SIG-M5 treated with dmso at 0.1 percent for 504 hours (cell line): ENCODE measurements around the gene ATIC.
A peak's percentile ranks its signal among the peaks of the same experiment; 100 is the strongest.
"Not testable (repeated sequence)": the region's sequence is repeated elsewhere in the genome, so short reads cannot be mapped to it uniquely, and the experiment has no call there.

Source experiments
- DNase-seq: peaks from one replicate; lab custom pipeline; 2025; ENCODE audit not compliant: unreplicated experiment; lab: John Stamatoyannopoulos, UW

ATIC gene

DNA sequence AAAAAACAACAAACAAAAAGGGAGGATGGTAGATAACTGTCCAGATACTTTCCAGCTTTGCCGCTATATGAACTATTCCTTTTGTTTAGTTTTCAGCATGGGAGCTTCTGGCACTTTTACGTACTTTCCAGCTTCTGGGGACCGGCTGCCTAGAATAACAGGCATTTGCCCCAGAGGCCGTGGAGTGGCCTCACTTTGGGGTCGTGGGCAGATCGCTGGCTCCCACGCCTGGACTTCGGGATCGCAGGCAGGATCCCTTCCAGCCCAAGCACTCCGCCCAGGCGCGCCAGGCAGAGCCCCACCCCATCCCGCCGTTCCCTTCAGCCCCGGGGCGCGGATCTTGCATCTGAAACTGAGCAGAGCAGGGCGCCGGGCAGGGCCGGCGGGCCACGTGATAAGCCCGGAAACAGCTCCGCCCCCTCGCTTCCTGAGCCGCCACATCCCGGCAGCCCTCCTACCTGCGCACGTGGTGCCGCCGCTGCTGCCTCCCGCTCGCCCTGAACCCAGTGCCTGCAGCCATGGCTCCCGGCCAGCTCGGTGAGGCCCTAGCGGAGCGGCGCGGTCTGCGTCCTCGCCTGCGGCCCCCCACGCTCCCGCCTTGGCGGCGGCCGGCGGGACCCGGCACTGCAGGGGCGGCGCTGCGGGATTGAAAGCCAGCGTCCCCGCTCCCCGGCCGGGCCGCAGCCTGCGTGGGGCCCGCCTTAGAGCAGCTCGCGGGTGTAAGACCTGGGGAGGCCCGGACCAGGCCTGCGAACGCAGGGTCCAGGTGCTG lies at the start of gene ATIC:
ATIC (plus strand) TSS at position 435 of the 772 bp plus-strand sequence; CDS start at position 519, 84 bp downstream.
- peak; percentile 95 for DNase-seq

GRCh38 chr2:215262303-215262702 lies 49.6 kb upstream of the ATIC start:
- DNase-seq, result no peak

DNA sequence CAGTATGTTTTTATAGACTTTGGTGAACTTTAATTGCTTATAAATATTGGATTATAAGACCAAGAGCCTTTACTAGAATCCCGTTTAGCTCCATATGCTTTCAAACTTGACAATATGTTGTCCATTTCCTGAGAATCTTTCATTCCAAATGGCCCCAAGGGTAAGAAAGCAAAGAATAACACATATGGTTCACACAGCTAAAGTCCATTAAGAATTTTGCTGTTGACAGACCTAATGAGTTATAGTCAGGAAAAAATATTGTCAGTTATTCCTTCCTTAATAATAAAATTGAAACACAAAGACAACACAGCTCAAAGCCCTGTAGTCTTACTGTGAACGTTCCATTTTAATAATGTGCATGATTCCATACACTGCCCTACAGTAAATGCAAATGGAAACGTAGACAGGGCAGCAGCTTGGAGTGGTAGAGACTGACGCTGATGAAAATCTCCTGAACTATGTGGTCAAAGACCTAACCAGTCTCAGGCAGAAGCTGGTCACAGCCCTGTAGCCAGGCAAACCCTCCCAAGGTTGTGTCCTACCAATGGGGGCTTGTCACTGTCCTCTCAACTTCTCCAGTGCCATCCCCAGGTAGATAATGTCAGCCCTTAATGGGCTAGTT lies 49.0 kb upstream of the ATIC start:
- DNase-seq, result no peak

DNA sequence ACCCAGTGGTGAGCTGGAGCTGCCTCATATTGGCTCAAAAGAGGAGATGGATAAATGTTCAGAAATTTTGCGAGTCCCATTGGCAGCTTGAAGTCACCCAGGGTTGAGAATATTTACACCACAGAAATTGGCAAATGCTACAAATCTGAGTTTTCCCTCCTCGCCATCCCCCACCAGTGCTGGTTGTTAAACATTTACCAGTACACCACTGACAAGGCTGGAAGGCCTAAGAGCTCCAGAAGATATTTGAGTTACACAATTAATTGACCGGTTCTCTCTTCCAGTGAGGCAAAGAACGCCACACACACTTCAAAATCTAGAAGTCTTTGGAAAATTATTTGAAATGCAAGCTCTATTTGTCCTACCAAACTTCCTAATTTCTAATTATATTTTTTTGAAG lies 47.5 kb upstream of the ATIC start:
- no peak for DNase-seq

DNA sequence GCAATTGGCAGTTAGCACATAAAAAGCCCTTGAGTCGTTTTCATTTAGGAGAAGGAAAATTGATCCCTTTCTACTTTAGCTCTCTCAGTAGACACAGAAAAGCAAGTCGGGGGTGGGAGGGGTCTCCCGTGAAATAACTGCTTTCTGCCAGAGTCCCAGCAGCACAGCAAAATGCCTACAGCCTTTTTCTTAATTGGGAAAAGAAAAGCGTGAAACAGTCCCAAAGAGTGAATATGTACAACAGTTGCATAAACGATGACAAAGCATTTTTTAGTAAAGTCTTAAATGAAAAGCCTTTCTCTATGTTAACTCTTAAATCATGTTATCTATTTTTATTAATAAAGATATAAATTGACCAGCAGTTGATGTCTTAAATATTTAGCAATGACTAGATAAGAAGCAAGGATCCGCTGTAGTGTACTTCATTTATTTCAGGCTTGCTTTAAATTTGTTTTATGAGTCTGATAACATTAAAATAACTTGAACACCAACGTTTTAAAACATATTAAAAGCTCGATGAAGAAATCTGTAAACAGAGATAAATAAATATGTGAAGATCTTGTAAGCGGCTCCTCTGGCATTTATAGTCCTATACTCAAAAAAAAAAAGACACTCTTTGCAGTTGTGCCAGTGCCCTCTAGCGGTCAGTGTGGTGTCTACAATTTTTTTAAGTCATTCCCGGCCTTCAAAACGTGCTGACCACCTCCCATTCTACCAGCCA lies 42.3 kb upstream of the ATIC start:
- peak; percentile 67 for DNase-seq

GRCh38 chr2:215270118-215270451 lies 41.8 kb upstream of the ATIC start:
- DNase-seq, result no peak

DNA sequence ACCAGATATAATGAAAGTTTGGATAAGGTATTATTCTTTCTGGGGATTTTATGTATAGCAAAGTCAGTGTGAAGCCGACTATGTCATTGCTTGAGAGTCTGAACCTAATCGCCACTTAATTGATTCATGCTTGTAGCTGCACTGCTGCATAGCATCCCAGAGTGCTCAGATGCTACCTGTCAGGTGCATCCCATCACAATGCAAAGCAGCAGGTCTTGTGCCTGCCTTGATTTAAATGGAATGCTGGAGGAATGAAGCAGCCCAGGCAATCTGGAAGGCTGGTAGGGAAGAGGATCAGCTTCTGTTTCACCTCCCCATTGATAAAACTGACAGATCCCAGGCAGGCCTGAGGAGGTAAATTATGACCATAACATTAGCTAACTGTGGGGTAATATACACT lies 40.4 kb upstream of the ATIC start:
- DNase-seq, result no peak

DNA sequence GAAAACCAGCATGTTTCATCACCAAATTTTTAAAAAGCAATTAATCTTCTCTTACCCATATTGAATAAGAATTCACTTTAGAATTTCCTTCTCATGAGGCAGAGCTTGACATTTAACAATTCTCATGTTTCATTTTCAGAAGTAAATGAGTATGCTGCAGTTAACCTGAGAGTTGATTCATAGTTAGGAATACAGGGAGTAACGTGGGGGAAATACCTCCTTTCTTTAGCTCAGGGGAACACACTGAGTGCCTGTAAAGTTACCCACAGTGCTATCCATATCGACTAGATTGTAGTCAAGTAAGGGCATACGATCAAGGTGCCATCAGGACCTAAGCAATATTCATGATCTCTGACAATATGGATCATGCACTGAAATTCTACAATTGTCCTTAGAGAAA lies 38.9 kb upstream of the ATIC start:
- no peak for DNase-seq

- DNase-seq, result no peak
Measured at GRCh38 chr2:215274829-215275228, 37.0 kb upstream of the ATIC start.

DNA sequence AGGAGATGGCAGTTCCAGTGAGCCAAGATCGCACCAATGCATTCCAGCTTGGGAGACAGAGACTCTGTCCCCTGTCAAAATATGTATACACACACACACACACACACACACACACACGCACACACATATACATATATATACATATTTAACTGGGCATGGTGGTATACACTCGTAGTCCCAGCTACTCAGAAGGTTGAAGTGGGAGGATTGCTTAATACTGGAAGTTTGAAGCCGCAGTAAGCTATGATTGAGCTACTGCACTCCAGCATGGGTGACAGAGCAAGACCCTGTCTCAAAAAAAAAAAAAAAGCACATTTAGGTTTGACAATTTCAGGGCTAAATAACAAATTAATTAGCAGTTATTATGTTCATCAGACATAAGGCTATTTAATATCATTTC lies 36.0 kb upstream of the ATIC start:
- no peak for DNase-seq

DNA sequence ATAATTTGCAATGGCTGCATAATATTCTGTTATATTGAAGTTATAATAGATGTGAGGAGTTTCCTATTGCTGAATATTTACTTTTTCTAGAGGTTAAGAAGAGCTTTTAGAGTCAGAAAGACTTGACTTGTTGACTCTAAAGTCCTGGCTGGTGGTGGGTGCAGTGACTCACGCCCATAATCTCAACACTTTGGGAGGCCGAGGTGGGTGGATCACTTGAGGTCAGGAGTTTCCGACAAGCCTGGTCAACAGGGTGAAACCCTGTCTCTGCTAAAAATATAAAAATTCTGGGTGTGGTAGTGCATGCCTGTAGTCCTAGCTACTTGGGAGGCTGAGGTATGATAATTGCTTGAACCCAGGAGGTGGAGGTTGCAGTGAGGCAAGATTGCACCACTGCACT lies 33.9 kb upstream of the ATIC start:
- no peak for DNase-seq

- DNase-seq, result no peak
Measured at GRCh38 chr2:215280326-215280725, 31.5 kb upstream of the ATIC start.

DNA sequence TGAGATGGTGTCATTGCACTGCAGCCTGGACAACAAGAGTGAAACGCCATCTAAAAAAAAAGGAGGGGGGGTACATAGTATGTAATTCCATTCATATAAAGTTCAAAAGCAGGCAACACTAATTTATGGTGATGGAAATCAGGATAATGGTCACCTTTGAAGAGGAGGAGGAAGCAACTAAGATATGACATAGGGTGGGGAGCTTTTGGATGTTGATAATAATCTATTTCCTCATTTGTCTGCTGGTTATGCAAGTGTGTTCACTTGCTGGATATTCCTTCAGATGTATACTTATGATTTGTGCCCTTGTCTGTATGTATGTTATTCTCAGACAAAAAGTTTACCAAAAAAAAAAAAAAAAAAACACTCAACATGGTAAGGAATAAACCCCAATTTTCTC lies 28.6 kb upstream of the ATIC start:
- DNase-seq, result peak; percentile 18

DNA sequence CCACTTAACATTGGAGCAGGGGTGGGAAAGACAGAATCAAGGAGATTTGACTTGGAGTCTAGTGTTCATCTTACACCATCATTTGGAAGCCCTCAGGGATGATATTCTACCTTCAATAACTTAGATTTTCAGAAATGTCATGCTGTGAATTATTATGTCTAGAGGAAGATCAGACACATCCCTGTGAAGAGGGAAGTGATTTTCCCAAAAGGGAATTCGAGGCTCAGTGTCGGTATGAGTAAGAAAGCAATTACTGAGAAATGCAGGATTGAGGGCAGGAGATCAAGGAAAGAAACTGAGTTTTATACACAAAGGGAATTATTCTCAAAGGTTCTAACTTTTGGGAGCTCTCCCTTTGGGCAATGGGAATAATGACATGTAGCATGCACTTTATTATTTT lies 25.6 kb upstream of the ATIC start:
- DNase-seq, result no peak

DNA sequence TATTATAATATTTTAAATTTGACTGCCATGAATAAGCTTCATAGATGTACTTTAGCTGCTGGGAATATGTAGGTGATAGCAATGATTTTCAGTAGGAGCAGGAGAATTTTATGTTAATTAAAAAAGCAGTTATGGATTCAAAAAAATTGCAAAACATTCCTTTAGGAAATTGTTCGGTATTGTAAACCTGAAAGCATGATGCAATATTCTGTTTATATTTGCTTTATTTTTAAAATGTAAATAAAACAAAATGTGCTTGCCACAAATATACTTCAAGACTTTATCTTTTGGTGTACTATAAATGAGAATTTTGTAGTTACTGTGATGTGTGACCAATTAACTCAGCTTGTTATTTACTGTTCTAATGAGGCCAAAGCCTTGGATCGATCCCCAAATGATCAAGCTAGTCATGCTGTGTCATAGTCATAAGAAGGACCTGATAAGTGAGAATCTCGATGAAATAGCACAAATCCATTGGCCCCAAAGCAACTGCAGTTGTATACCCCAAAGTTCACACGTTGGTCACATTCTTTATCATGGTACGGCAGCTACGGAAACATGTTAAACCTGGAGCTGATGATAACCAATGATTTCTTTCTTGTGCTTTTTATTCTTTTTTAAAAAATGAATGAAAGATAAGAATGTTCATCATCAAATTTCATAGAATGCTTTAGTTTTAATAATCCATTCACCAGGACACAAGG lies 23.6 kb upstream of the ATIC start:
- no peak for DNase-seq

DNA sequence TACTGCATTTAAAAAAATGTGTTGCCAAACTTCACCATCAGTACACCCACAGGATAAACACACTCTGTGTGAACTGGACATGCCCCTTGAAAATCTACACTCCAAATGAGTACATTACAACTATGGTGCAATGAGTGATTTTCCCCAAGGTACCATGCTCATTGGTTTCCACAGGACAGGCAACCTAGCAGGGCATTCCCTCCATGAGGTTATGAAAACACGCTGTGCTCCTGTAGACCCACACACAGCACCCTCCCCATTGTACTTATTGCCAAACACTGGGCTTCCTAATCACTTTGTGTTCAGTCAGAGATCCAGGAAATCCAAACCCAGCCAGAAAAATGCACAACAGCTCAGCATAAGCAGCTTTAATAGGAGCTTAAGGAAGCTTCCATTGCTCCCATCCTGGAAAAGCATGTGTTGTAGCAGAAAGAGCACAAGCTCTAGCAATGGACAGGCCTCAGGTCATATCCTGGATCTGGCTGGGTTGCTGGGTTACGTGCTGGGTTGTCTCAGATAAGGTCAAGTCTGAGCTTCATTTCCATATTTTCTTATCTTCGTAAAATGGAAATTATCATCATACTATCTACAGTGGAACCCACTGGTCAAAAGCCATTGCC lies 20.8 kb upstream of the ATIC start:
- DNase-seq, result no peak

- DNase-seq, result no peak
Measured at GRCh38 chr2:215293879-215294278, 18.0 kb upstream of the ATIC start.

DNA sequence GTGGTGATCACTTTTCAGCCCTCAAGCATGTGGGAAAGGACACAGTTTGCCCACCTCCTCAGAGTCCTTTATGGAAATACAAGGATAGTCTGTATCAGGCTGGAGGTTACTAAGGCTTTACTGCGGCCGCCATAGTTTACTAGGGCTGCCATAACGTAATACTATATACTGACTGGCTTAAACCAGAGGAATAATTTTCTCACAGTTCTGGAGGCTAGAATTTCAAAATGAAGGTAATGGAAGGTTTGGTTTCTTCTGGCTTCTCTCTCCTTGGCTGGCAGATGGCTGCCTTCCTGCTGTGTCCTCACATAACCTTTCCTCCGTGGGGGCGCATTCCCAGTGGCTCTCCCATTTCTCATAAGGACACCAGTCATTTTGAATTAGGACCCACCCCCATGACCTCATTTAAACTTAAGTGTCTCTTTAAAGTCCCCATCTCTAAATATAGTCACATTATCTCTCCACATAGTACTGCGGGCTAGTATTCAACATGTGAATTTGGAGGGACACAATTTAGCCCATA lies 12.5 kb upstream of the ATIC start:
- no peak for DNase-seq

GRCh38 chr2:215301994-215302393 lies 9.9 kb upstream of the ATIC start:
- DNase-seq, result no peak

GRCh38 chr2:215311259-215311624 lies 617 bp upstream of the ATIC start:
- DNase-seq, result not testable (repeated sequence)

DNA sequence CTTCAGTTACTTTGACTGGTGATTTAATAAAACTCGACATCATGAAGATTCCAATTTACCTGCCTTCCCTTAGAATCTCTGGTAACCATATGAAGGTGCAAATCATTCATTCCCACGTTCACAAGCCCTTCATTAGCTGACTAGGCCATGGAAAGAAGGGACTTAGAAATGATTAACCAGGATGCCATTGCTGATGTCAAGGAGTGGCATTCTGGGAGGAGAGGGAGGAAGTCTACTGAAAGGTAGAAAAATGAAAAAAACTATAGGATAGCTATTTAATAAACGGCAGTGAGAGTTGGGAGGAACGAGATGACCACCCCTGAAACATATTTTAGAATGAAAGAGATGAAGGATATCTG lies 1.4 kb downstream of the ATIC start:
- no peak for DNase-seq
